Measurements from ENCODE around the gene ZFP36. TPM values are rescaled to one million over a fixed set of nuclear protein-coding genes. Genes with fewer than 3 reads are reported as not detected.

The ZFP36 gene
- total and polyA plus RNA-seq, 2 of the 8 experiments (the other 6 are each of a cell fraction or from before 2014, with no cell fraction given), result 4.0 to 10.9 TPM

DNA sequence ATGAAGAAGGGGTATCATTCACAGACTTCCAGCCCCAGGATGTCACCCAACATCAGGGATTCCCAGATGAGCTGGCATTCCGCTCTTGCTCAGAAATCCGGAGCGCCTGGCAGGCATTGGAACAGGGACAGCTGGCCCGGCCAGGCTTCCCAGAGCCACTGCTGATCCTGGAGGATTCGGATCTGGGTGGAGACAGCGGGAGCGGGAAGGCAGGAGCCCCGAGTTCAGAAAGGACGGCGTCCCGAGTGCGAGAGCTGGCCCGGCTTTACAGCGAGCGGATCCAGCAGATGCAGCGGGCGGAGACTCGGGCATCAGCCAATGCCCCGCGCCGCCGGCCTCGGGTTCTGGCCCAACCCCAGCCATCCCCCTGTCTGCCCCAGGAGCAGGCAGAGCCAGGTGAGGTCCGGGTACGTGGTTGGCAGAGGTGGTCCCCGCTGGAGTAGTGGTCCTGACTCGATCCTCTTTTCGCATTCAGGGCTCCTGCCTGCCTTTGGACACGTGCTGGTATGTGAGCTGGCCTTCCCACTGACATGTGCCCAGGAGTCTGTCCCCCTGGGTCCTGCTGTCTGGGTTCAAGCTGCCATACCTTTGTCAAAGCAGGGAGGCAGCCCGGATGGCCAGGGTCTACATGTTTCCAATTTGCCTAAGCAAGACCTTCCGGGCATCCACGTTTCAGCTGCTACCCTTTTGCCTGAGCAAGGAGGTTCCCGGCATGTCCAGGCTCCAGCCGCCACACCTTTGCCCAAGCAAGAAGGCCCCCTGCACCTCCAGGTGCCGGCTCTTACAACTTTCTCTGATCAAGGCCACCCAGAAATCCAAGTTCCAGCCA, 16.8 kb downstream of the ZFP36 start (continued):
- TF ChIP-seq RNF2 (IDR thresholded peaks at IDR 0.05; ENCODE audit: borderline replicate concordance, low read depth, low read length, missing control alignments, poor library complexity, severe bottlenecking), result no peak
- no peak for TF ChIP-seq NANOG (IDR thresholded peaks at IDR 0.05; ENCODE audit: insufficient read depth, low read depth, low read length, poor library complexity, severe bottlenecking)
- no peak for TF ChIP-seq SRF (IDR thresholded peaks at IDR 0.05; ENCODE audit: low read depth, low read length)
- TF ChIP-seq, protein P1, sequence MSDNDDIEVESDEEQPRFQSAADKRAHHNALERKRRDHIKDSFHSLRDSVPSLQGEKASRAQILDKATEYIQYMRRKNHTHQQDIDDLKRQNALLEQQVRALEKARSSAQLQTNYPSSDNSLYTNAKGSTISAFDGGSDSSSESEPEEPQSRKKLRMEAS (IDR thresholded peaks at IDR 0.05), result no peak
- no peak for TF ChIP-seq MAFK (IDR thresholded peaks at IDR 0.05; ENCODE audit: low read depth, low read length)
- TF ChIP-seq CEBPB (IDR thresholded peaks at IDR 0.05; ENCODE audit: low read depth, low read length), result no peak
- TF ChIP-seq GTF2F1 (IDR thresholded peaks at IDR 0.05; ENCODE audit: borderline replicate concordance, low read depth, low read length), result no peak
- TF ChIP-seq TAF1 (IDR thresholded peaks at IDR 0.05; ENCODE audit: low read depth, low read length), result no peak

Measured in H1 (cell line).